ENCODE data around the gene UXT. TPM values are rescaled to one million over a fixed set of nuclear protein-coding genes. Genes with fewer than 3 reads are reported as not detected.

UXT gene
- total and polyA plus RNA-seq, 2 of the 13 experiments (the other 11 are each of a cell fraction or from before 2014, with no cell fraction given): 107 to 123 TPM

DNA sequence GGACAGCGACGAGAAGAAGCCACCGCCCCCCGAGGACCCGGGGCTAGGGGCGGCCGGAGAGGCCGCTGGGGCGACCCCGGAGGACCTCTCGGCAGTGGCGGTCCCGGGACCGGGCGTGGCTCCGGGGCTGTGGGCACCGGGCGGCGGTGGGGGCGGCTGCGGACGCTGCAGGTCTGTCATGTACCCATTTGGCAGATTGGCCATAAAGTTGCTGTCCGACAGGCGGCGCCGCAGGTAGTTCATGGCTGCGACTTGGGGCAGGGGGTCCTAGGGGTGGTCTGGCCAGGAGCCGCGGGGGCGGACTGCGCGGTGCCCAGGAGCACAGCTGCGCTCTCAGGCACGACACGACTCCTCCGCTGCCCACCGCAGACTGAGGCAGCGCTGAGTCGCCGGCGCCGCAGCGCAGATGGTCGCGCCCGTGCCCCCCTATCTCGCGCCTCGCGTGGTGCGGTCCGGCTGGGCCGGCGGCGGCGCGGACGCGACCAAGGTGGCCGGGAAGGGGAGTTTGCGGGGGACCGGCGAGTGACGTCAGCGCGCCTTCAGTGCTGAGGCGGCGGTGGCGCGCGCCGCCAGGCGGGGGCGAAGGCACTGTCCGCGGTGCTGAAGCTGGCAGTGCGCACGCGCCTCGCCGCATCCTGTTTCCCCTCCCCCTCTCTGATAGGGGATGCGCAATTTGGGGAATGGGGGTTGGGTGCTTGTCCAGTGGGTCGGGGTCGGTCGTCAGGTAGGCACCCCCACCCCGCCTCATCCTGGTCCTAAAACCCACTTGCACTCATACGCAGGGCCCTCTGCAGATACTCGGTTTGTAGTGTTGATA lies 39.3 kb downstream of the UXT start, which contains the start of gene SYN1 (continued):
- TF ChIP-seq SP140L (CRISPR knock-in tag; IDR thresholded peaks at IDR 0.05; ENCODE audit: borderline replicate concordance) (no peak), SSRP1 (CRISPR knock-in tag; IDR thresholded peaks at IDR 0.05) (no peak), ZNF30 (CRISPR knock-in tag; IDR thresholded peaks at IDR 0.05) (no peak), FLYWCH1 (CRISPR knock-in tag; IDR thresholded peaks at IDR 0.05) (no peak), SYNCRIP (IDR thresholded peaks at IDR 0.05; ENCODE audit: insufficient read depth, low read depth, low read length) (no peak), HOXA3 (CRISPR knock-in tag; IDR thresholded peaks at IDR 0.05) (peak; percentile 81), ZNF720 (CRISPR knock-in tag; IDR thresholded peaks at IDR 0.05) (no peak), TOE1 (CRISPR knock-in tag; IDR thresholded peaks at IDR 0.05) (no peak), HNRNPLL (IDR thresholded peaks at IDR 0.05; ENCODE audit: low read depth, low read length, poor library complexity, severe bottlenecking) (no peak), PRPF4 (IDR thresholded peaks at IDR 0.05; ENCODE audit: low read depth, low read length, poor library complexity, severe bottlenecking) (no peak), HNF1B (CRISPR knock-in tag; IDR thresholded peaks at IDR 0.05) (no peak), FOXM1 (CRISPR knock-in tag; IDR thresholded peaks at IDR 0.05) (0 out of 2 replicates have a peak, but pooled peaks have one; percentile 50), TGIF2 (CRISPR knock-in tag; IDR thresholded peaks at IDR 0.05) (peak; percentile 45; the same call in 1 of the 2 replicates), NFATC3 (CRISPR knock-in tag; IDR thresholded peaks at IDR 0.05) (no peak), BRCA1 (CRISPR knock-in tag; IDR thresholded peaks at IDR 0.05) (no peak), ATF7-NPFF (CRISPR knock-in tag; IDR thresholded peaks at IDR 0.05; ENCODE audit: low read depth) (peak; percentile 70; the same call in 1 of the 2 replicates), NR1H2 (CRISPR knock-in tag; IDR thresholded peaks at IDR 0.05; ENCODE audit: borderline replicate concordance, low read depth) (no peak), ZNF501 (CRISPR knock-in tag; IDR thresholded peaks at IDR 0.05) (no peak), FOXO1 (CRISPR knock-in tag; IDR thresholded peaks at IDR 0.05) (no peak), GABPA (IDR thresholded peaks at IDR 0.05; ENCODE audit: low read depth, low read length) (no peak), GABPA (CRISPR knock-in tag; IDR thresholded peaks at IDR 0.05; ENCODE audit: low read depth) (no peak), ELF4 (CRISPR knock-in tag; IDR thresholded peaks at IDR 0.05; ENCODE audit: borderline replicate concordance) (no peak), HIVEP1 (CRISPR knock-in tag; IDR thresholded peaks at IDR 0.05) (no peak), MZF1 (CRISPR knock-in tag; IDR thresholded peaks at IDR 0.05; ENCODE audit: borderline replicate concordance) (no peak), MIXL1 (CRISPR knock-in tag; IDR thresholded peaks at IDR 0.05) (no peak), ZNF776 (CRISPR knock-in tag; IDR thresholded peaks at IDR 0.05) (no peak), E2F5 (CRISPR knock-in tag; conservative IDR thresholded peaks at IDR 0.05) (no peak; the same call in 1 of the 2 replicates)
- TF ChIP-seq, protein P1, sequence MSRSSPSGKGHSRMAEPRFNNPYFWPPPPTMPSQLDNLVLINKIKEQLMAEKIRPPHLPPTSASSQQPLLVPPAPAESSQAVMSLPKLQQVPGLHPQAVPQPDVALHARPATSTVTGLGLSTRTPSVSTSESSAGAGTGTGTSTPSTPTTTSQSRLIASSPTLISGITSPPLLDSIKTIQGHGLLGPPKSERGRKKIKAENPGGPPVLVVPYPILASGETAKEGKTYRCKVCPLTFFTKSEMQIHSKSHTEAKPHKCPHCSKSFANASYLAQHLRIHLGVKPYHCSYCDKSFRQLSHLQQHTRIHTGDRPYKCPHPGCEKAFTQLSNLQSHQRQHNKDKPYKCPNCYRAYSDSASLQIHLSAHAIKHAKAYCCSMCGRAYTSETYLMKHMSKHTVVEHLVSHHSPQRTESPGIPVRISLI (CRISPR knock-in tag; IDR thresholded peaks at IDR 0.05; ENCODE audit: borderline replicate concordance): no peak
- TF ChIP-seq, protein P2, sequence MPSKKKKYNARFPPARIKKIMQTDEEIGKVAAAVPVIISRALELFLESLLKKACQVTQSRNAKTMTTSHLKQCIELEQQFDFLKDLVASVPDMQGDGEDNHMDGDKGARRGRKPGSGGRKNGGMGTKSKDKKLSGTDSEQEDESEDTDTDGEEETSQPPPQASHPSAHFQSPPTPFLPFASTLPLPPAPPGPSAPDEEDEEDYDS (CRISPR knock-in tag; IDR thresholded peaks at IDR 0.05): no peak
